Colonic mucosa (tissue), 4 donors: Measurements from ENCODE around the gene MXRA8. TPM values are rescaled to one million over a fixed set of nuclear protein-coding genes. Genes with fewer than 3 reads are reported as not detected.
A peak's percentile ranks its signal among the peaks of the same experiment; 100 is the strongest.

Experiments used
- DNase-seq: peaks from one replicate; pipeline ENCODE4 v3.0.0-alpha.2; 2020
- H3K27ac ChIP-seq: fragments of 200-600 bp; one replicate; pipeline ENCODE4 v1.8.0; 2021
- H3K27me3 ChIP-seq: fragments of 200-600 bp; one replicate; pipeline ENCODE4 v1.8.0; 2021
- H3K36me3 ChIP-seq: fragments of 200-600 bp; one replicate; pipeline ENCODE4 v1.8.0; 2021
- H3K4me1 ChIP-seq: fragments of 200-600 bp; one replicate; pipeline ENCODE4 v1.8.0; 2021; ENCODE audit warnings: mild to moderate bottlenecking
- H3K4me3 ChIP-seq: fragments of 200-600 bp; one replicate; pipeline ENCODE4 v1.8.0; 2021
- H3K9ac ChIP-seq, 2 donors: one replicate each; pipeline ENCODE4 v1.7.0; 2013; ENCODE audit warnings: control low read depth in 2 of 2, low read depth in 2 of 2, low read length in 2 of 2
- H3K9me3 ChIP-seq: fragments of 200-600 bp; one replicate; pipeline ENCODE4 v1.8.0; 2021
- intact Hi-C: fragments of 100-400 bp; cut with DNase I; formaldehyde crosslinking; loops from one replicate; pipeline ENCODE4 v1.14.1; 2022
- total RNA-seq, 2 donors: library from RNA; stranded (reverse); fragmentation: NEBNext Ultra II Directional in 1 of 2; extraction: Animal tissue kit (Norgen Biotek cat#: 25700) in 1 of 2; gene quantifications; one replicate each; pipeline ENCODE4 v1.2.1, GENCODE V29; 2021
- TF ChIP-seq, protein P1 (sequence below): fragments of 200-600 bp; IDR thresholded peaks from one replicate; pipeline ENCODE4 v1.8.0; 2022; ENCODE audit warnings: antibody characterized with exemption, mild to moderate bottlenecking
- donor health status: healthy.
- donor health status: DM: no; HTN: no; CAD: no.
- donor health status: DM: no; HTN: no; CAD: no.

MXRA8 gene
- total RNA-seq, 2 donors from 2014 or later = 5.9 to 14.0 TPM

DNA sequence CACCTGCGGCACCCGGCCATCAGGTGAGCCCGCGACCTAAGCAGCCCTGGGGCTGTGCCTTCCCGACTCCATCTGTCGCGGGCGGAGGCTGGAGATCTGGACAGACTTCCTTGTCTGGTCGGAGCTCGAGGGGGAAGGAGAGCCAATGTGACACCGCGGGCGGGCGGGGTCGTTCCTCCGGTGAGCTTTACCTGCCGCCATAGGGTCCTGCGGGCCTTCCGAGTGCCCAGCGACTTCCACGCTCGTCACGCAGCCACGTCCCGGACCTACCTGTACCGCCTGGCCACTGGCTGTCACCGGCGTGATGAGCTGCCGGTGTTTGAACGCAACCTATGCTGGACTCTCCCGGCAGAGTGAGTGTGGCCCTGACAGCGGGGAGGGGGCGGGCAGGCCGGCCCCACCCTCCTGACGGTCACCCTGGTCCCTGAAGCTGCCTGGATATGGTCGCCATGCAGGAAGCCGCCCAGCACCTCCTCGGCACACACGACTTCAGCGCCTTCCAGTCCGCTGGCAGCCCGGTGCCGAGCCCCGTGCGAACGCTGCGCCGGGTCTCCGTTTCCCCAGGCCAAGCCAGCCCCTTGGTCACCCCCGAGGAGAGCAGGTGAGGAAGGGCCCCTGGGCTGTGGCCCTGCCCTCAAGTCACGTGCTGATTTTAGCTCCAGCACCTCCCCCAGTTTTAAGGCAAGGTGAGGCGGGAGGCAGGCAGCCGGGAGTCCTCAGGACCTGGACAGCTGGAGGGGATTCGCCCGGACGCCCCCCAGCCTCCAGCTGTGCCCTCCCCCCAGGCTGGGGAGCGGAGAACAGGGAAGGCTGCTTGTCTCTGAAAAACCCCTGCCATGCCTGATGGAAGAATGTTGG is 48.9 kb downstream of the MXRA8 start:
- TF ChIP-seq, protein P1, sequence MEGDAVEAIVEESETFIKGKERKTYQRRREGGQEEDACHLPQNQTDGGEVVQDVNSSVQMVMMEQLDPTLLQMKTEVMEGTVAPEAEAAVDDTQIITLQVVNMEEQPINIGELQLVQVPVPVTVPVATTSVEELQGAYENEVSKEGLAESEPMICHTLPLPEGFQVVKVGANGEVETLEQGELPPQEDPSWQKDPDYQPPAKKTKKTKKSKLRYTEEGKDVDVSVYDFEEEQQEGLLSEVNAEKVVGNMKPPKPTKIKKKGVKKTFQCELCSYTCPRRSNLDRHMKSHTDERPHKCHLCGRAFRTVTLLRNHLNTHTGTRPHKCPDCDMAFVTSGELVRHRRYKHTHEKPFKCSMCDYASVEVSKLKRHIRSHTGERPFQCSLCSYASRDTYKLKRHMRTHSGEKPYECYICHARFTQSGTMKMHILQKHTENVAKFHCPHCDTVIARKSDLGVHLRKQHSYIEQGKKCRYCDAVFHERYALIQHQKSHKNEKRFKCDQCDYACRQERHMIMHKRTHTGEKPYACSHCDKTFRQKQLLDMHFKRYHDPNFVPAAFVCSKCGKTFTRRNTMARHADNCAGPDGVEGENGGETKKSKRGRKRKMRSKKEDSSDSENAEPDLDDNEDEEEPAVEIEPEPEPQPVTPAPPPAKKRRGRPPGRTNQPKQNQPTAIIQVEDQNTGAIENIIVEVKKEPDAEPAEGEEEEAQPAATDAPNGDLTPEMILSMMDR = no peak
- intact Hi-C loops = no loop called here
- H3K4me1 ChIP-seq = peaks cover 29% of the 10 kb centered on the region
- H3K27ac ChIP-seq = peak overlapping the region; percentile 88
- peak overlapping the region; percentile 77 to 97 for H3K9ac ChIP-seq
- no peaks in the 10 kb centered on the region for H3K36me3 ChIP-seq
- H3K9me3 ChIP-seq = no peaks in the 10 kb centered on the region
- H3K4me3 ChIP-seq = peak overlapping the region; percentile 80
- DNase-seq = peak; percentile 59
- no peaks in the 10 kb centered on the region for H3K27me3 ChIP-seq

DNA sequence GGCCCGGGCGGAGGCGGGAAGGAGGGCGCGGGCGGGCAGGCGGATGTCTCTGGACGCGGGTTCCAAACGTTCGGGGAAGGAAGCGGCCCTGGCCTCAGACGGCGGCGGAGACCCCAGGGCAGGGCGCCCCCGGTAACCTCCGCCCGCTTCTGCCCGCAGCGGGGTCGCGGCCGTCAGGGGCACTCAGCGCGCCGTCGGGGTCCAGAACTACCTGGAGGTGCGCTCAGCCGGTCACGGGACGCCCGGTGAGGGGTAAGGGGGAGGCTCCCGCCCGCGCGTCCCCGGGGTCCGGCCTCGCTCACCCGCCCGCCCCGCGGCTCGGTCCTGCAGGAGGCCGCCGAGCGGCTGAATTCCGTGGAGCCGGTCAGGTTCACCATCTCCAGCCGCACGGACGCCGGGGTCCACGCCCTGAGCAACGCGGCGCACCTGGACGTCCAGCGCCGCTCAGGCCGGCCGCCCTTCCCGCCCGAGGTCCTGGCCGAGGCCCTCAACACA is 49.6 kb downstream of the MXRA8 start:
- no peaks in the 10 kb centered on the region for H3K9me3 ChIP-seq
- no peaks in the 10 kb centered on the region for H3K36me3 ChIP-seq
- H3K9ac ChIP-seq = peak overlapping the region; percentile 77 to 97
- TF ChIP-seq, protein P1 = no peak
- peak overlapping the region; percentile 80 for H3K4me3 ChIP-seq
- H3K27me3 ChIP-seq = no peaks in the 10 kb centered on the region
- DNase-seq = no peak
- peak overlapping the region; percentile 88 for H3K27ac ChIP-seq
- H3K4me1 ChIP-seq = peaks cover 30% of the 10 kb centered on the region
- intact Hi-C loops = no loop called here

DNA sequence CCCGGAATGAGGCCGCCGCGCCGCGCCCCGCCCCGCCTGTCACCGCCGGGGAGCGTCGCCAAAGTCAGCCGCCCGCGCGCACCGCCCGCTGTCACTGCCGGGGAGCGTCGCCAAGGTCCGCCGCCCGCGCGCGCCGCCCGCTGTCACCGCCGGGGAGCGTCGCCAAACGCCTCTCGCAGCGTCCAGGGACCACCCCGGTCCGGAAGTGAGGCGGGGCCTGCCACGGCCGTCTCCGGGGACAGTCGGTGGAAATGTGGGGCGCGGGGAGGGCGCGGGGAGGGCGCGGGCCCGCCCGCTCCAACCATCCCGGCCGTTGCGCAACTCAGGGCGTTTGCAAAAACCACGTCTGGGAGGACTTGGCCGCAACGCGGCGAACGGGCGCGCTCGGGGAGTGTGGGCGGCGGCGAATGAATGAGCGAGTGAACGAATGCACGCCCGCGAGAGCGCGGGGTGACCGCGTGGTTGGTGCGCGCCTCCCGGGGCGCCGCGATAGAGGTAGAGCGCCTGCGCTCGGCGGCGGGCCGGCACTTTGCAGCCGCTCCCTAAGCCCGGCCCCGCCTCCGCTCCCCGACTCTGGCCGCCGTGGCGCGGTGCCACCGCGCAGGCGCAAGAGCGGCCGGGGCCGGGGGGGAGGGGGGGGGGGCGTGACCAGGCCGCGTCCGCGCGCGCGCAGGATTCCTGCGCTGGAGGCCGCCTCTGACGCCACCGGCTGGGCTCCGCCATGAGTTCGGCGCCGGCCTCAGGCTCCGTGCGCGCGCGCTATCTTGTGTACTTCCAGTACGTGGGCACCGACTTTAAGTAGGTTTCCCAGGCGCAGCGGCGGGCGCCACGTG is 50.2 kb downstream of the MXRA8 start, which contains the start of the genes ACAP3 and PUSL1:
Gene ACAP3, minus strand, starts transcription at position 8 of the 833 bp plus-strand sequence. CDS start 115 bp downstream, outside the sequence.
Gene PUSL1, plus strand, starts transcription at position 675 of the 833 bp plus-strand sequence. Its CDS starts 47 bp downstream, at position 722.
- Histone ChIP-seq H3K36me3 (no peaks in the 10 kb centered on the region), H3K9me3 (no peaks in the 10 kb centered on the region), H3K27me3 (no peaks in the 10 kb centered on the region), H3K9ac (peak within 1 kb of the TSS; percentile 77 to 97), H3K27ac (peak within 1 kb of the TSS; percentile 88), H3K4me1 (peaks cover 30% of the 10 kb centered on the region), H3K4me3 (peak within 1 kb of the TSS; percentile 80)
- TF ChIP-seq, protein P1 = no peak
- intact Hi-C loops = no loop called here
- peak; percentile 82 for DNase-seq

DNA sequence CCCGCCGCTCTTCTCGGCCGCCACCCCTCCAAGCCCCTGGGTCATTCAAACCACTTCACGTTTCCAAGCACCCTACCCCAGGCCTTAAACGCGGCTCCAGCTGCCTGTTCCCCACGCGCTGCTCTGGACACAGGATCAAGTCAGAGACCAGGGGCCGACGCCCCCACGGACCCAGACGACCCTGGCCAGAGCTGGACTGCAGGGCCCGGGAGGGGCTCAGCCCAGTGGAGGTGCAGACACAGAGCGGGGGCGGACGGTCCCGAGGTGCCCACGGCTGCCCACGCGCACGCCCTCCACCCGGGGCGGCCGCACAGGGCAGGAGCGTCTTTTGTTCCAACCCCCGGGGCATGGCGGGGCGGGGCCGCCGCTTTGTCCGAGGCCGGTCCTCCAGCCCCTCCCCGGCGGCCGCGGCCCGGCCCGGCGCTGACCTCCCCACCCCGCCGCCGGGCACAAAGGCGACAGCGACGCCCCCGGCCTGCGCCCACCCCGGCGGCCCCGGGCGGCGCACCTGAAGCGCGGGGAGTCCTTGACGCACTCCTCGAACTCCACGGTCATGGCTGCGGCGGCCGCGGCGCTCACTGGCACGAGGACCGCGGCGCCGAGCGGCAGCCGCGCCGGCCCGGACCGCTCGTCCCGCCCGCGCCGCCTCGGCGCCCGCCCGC is 51.0 kb downstream of the MXRA8 start:
- H3K4me1 ChIP-seq = peaks cover 30% of the 10 kb centered on the region
- no peaks in the 10 kb centered on the region for H3K9me3 ChIP-seq
- H3K27me3 ChIP-seq = no peaks in the 10 kb centered on the region
- H3K36me3 ChIP-seq = no peaks in the 10 kb centered on the region
- intact Hi-C loops = no loop called here
- peak; percentile 65 for DNase-seq
- peak overlapping the region; percentile 80 for H3K4me3 ChIP-seq
- H3K9ac ChIP-seq = peak overlapping the region; percentile 65 to 84
- TF ChIP-seq, protein P1 = no peak
- peak overlapping the region; percentile 71 for H3K27ac ChIP-seq
